ACHN (cell line): ENCODE results near the gene CHIC1.
A peak's percentile ranks its signal among the peaks of the same experiment; 100 is the strongest.
"Not testable (repeated sequence)": the region's sequence is repeated elsewhere in the genome, so short reads cannot be mapped to it uniquely, and the experiment has no call there.

Experiments used
- DNase-seq: peaks from one replicate; pipeline ENCODE4 v3.0.0-alpha.2; 2015
- in situ Hi-C: cut with HindIII; loops from 2 replicates; pipeline ENCODE4 v1.10.0; 2017; ENCODE audit warnings: low sequenced_read_pairs, low pct_ligation_motif_present, low pct_unique_long_range_greater_than_20kb

CHIC1 gene

GRCh38 chrX:73562984-73563737, at the start of gene CHIC1:
CHIC1 (plus strand) TSS chrX:73563197; CDS start chrX:73563285, 88 bp downstream.
- in situ Hi-C loops = no loop called here
- DNase-seq = peak; percentile 67

GRCh38 chrX:73522823-73523222, 40.2 kb upstream of the CHIC1 start:
- in situ Hi-C loops, DNase-seq: not testable (repeated sequence)

- in situ Hi-C loops = no loop called here
These were observed 38.1 kb upstream of the CHIC1 start for GRCh38 chrX:73524906-73525305.

GRCh38 chrX:73525928-73526690, 36.9 kb upstream of the CHIC1 start:
- no peak for DNase-seq
- in situ Hi-C loops = no loop called here

More at GRCh38 chrX:73524906-73525305, 38.1 kb upstream of the CHIC1 start:
- DNase-seq = no peak

- in situ Hi-C loops, DNase-seq: not testable (repeated sequence)
These were observed 31.3 kb upstream of the CHIC1 start for GRCh38 chrX:73531655-73532054.

- no peak for DNase-seq
- in situ Hi-C loops = no loop called here
These were observed 6.8 kb upstream of the CHIC1 start for GRCh38 chrX:73556159-73556558.

GRCh38 chrX:73561801-73562200, 1.2 kb upstream of the CHIC1 start:
- in situ Hi-C loops = no loop called here
- no peak for DNase-seq

- in situ Hi-C loops = no loop called here
- no peak for DNase-seq
These were observed 539 bp upstream of the CHIC1 start for GRCh38 chrX:73562458-73562857.

- in situ Hi-C loops = no loop called here
- DNase-seq = no peak
These were observed 706 bp downstream of the CHIC1 start for GRCh38 chrX:73563738-73564068.

- peak; percentile 65 for DNase-seq
- in situ Hi-C loops = no loop called here
These were observed 14.4 kb downstream of the CHIC1 start for GRCh38 chrX:73577361-73577760.

- in situ Hi-C loops = no loop called here
- DNase-seq = no peak
These were observed 18.1 kb downstream of the CHIC1 start for GRCh38 chrX:73581002-73581628.

GRCh38 chrX:73597758-73598157, 34.8 kb downstream of the CHIC1 start:
- DNase-seq, in situ Hi-C loops: not testable (repeated sequence)

GRCh38 chrX:73615022-73615421, 52.0 kb downstream of the CHIC1 start:
- DNase-seq = no peak
- in situ Hi-C loops = no loop called here

GRCh38 chrX:73641669-73642068, 78.7 kb downstream of the CHIC1 start:
- DNase-seq, in situ Hi-C loops: not testable (repeated sequence)

GRCh38 chrX:73647212-73647611, 84.2 kb downstream of the CHIC1 start:
- no peak for DNase-seq
- in situ Hi-C loops = no loop called here

GRCh38 chrX:73647632-73648322, 84.8 kb downstream of the CHIC1 start:
- no peak for DNase-seq
- in situ Hi-C loops = no loop called here

- in situ Hi-C loops, DNase-seq: not testable (repeated sequence)
These were observed 98.3 kb downstream of the CHIC1 start for GRCh38 chrX:73661322-73661721.

GRCh38 chrX:73668779-73669178, 105.8 kb downstream of the CHIC1 start:
- in situ Hi-C loops = no loop called here
- DNase-seq = no peak

GRCh38 chrX:73681408-73681807, 118.4 kb downstream of the CHIC1 start:
- DNase-seq = no peak
- in situ Hi-C loops = no loop called here
